Tibial nerve (tissue), 4 donors: ENCODE results near the gene CCDC59. TPM values are rescaled to one million over a fixed set of nuclear protein-coding genes. Genes with fewer than 3 reads are reported as not detected.

Source experiments
- DNase-seq, 2 donors: peaks; one replicate each; pipeline ENCODE4 v3.0.0-alpha.2; 2019; ENCODE audit warnings: low spot score in 2 of 2
- H3K27ac ChIP-seq, 4 donors: fragments of 200-600 bp; sonication (generic) in 3 of 4; one replicate each; pipeline ENCODE4 v1.5.1; 2017 to 2019; ENCODE audit warnings: mild to moderate bottlenecking in 1 of 4
- H3K27me3 ChIP-seq, 2 donors: fragments of 200-600 bp; sonication (generic) in 1 of 2; one replicate each; pipeline versions ENCODE4 v1.5.1 to v1.6.0; 2017 to 2019
- H3K36me3 ChIP-seq, 3 donors: fragments of 200-600 bp; sonication (generic); one replicate each; pipeline ENCODE4 v1.5.1; 2018 to 2019
- H3K4me1 ChIP-seq, 4 donors: fragments of 200-600 bp; sonication (generic) in 3 of 4; one replicate each; pipeline ENCODE4 v1.5.1; 2017 to 2019
- H3K4me3 ChIP-seq, 4 donors: fragments of 200-600 bp; sonication (generic) in 3 of 4; one replicate each; pipeline ENCODE4 v1.5.1; 2017 to 2019; ENCODE audit warnings: mild to moderate bottlenecking in 1 of 4, moderate library complexity in 1 of 4
- H3K9me3 ChIP-seq, 4 donors: fragments of 200-600 bp; sonication (generic) in 3 of 4; one replicate each; pipeline ENCODE4 v1.5.1; 2017 to 2019
- CTCF ChIP-seq, 5 experiments: fragments of 200-600 bp in 3 of 5; fragments of 450-650 bp in 2 of 5; sonication (generic) in 3 of 5; IDR thresholded peaks; one replicate each; pipeline ENCODE4 v1.5.1; 2016 to 2019; ENCODE audit warnings: antibody characterized with exemption in 5 of 5, mild to moderate bottlenecking in 3 of 5, moderate library complexity in 2 of 5
- EP300 ChIP-seq, 2 donors: sonication (generic); formaldehyde crosslinking; IDR thresholded peaks; one replicate each; pipeline ENCODE4 v1.6.1; 2017; ENCODE audit warnings: antibody characterized with exemption in 2 of 2, mild to moderate bottlenecking in 1 of 2
- POLR2A ChIP-seq, 2 donors: fragments of 450-650 bp; IDR thresholded peaks; one replicate each; pipeline ENCODE4 v1.6.1; 2017; ENCODE audit warnings: antibody characterized with exemption in 2 of 2, mild to moderate bottlenecking in 2 of 2, moderate library complexity in 2 of 2
- WGBS, 2 donors: methylation state at CpG; one replicate each; pipeline ENCODE4 v1.1.5; 2018; 5-methylcytosine and 5-hydroxymethylcytosine counted together
- total RNA-seq, 4 donors: library from RNA; depleted of rRNA; stranded (reverse); fragments of >200 nt; gene quantifications; one replicate each; pipeline ENCODE4 v1.1.0, GENCODE V29; 2016

CCDC59 gene
- total RNA-seq, 4 donors from 2014 or later, result 40.6 to 107 (median 60.5) TPM

GRCh38 chr12:82383930-82384552, 25.9 kb upstream of the CCDC59 start:
- Histone ChIP-seq H3K36me3 (peaks cover 0 to 12% (median 3%) of the 10 kb centered on the region in 3 donors), H3K4me3 (no peak overlapping the region), H3K27me3 (no peaks in the 10 kb centered on the region), H3K27ac (no peak overlapping the region), H3K4me1 (no peaks in the 10 kb centered on the region), H3K9me3 (no peaks in the 10 kb centered on the region)
- DNase-seq, result no peak
- TF ChIP-seq POLR2A (IDR thresholded peaks at IDR 0.05) (no peak), CTCF (IDR thresholded peaks at IDR 0.05) (no peak), EP300 (IDR thresholded peaks at IDR 0.05) (no peak)
- WGBS, 2 donors, result 41 to 54% methylated on average over 2 of the region's 2 CpGs

GRCh38 chr12:82378997-82379396, 20.8 kb upstream of the CCDC59 start:
- Histone ChIP-seq H3K36me3 (peaks cover 0 to 14% (median 0%) of the 10 kb centered on the region in 3 donors), H3K9me3 (peaks cover 0 to 11% (median 0%) of the 10 kb centered on the region in 4 donors)
- TF ChIP-seq CTCF (IDR thresholded peaks at IDR 0.05) (no peak), EP300 (IDR thresholded peaks at IDR 0.05) (no peak), POLR2A (IDR thresholded peaks at IDR 0.05) (no peak)

GRCh38 chr12:82375201-82375600, 17.0 kb upstream of the CCDC59 start:
- 95 to 97% methylated on average over 2 of the region's 2 CpGs for WGBS, 2 donors
- Histone ChIP-seq H3K27me3 (no peaks in the 10 kb centered on the region), H3K27ac (no peak overlapping the region), H3K4me3 (no peak overlapping the region), H3K4me1 (no peaks in the 10 kb centered on the region), H3K9me3 (peaks cover 0 to 11% (median 0%) of the 10 kb centered on the region in 4 donors), H3K36me3 (peaks cover 0 to 39% (median 0%) of the 10 kb centered on the region in 3 donors)
- DNase-seq, result no peak
- TF ChIP-seq CTCF (IDR thresholded peaks at IDR 0.05), result no peak
- no peak for TF ChIP-seq EP300 (IDR thresholded peaks at IDR 0.05)
- no peak for TF ChIP-seq POLR2A (IDR thresholded peaks at IDR 0.05)

More at GRCh38 chr12:82378997-82379396, 20.8 kb upstream of the CCDC59 start:
- DNase-seq, result no peak
- no peaks in the 10 kb centered on the region for H3K4me1 ChIP-seq
- no peaks in the 10 kb centered on the region for H3K27me3 ChIP-seq
- H3K27ac ChIP-seq, result no peak overlapping the region
- no peak overlapping the region for H3K4me3 ChIP-seq

- Histone ChIP-seq H3K36me3 (peaks cover 0 to 14% (median 0%) of the 10 kb centered on the region in 3 donors), H3K9me3 (no peaks in the 10 kb centered on the region), H3K4me1 (peaks cover 0 to 10% (median 0%) of the 10 kb centered on the region in 4 donors), H3K4me3 (no peak overlapping the region), H3K27ac (no peak overlapping the region), H3K27me3 (no peaks in the 10 kb centered on the region)
- 50 to 53% methylated on average over 1 of the region's 1 CpG for WGBS, 2 donors
- DNase-seq, result no peak
- TF ChIP-seq CTCF (IDR thresholded peaks at IDR 0.05) (no peak), POLR2A (IDR thresholded peaks at IDR 0.05) (no peak), EP300 (IDR thresholded peaks at IDR 0.05) (no peak)
Measured at GRCh38 chr12:82366197-82366596, 8.0 kb upstream of the CCDC59 start.

- WGBS, 2 donors, result 88 to 89% methylated on average over 4 of the region's 4 CpGs
- Histone ChIP-seq H3K4me1 (peaks cover 0 to 28% (median 12%) of the 10 kb centered on the region in 4 donors), H3K36me3 (no peaks in the 10 kb centered on the region), H3K9me3 (no peaks in the 10 kb centered on the region), H3K27me3 (no peaks in the 10 kb centered on the region), H3K4me3 (no peak overlapping the region), H3K27ac (no peak overlapping the region)
- TF ChIP-seq EP300 (IDR thresholded peaks at IDR 0.05), result no peak
- TF ChIP-seq POLR2A (IDR thresholded peaks at IDR 0.05), result no peak
- no peak for TF ChIP-seq CTCF (IDR thresholded peaks at IDR 0.05)
- DNase-seq, result no peak
Measured at GRCh38 chr12:82363990-82364389, 5.8 kb upstream of the CCDC59 start.
